Testis (tissue), 2 donors: ENCODE measurements around the gene CTDP1.

ENCODE experiments used
- POLR2A ChIP-seq: fragments of 450-650 bp; IDR thresholded peaks from one replicate; pipeline ENCODE4 v1.6.1; 2017; ENCODE audit warnings: antibody characterized with exemption, mild to moderate bottlenecking, moderate library complexity
- TF ChIP-seq, protein P1 (sequence below), 3 experiments: fragments of 450-650 bp in 2 of 3; fragments of 200-600 bp in 1 of 3; sonication (generic) in 1 of 3; IDR thresholded peaks; one replicate each; pipeline ENCODE4 v1.5.1; 2016 to 2019; ENCODE audit warnings: antibody characterized with exemption in 3 of 3, mild to moderate bottlenecking in 2 of 3, moderate library complexity in 1 of 3

DNA sequence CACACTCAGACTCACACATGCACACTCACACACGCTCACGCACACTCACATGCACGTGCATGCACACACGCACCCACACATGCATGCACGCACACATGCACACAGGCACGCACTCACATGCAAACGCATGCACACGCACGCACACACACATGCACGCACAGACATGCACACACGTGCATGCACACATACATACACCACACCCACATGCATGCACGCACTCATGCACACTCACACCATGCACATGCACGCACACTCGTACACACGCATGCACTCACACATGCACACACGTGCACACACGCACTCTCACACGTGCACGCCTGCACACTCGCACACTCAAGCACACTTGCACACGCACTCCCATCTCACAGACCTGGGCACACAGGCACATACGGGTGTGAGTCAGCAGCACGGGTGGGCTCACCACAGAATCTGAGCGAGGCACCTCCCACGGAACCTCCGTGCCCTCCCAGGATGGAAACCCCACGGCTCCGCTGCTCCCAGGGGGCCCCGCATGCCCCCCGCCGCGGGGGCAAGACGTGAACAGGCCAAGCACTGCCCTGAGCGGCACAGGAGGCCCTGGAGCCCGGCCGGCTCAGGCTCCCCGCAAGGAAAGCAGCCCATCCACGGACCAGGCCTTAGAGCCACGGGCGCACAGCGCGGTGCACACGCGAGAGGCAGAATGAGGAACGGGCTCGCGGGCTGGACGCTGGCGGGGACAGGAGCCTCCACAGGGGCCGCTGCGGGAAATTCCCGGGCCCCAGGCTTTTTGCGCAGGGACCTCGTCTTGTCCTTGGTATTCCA lies 109.7 kb downstream of the CTDP1 start:
- TF ChIP-seq, protein P1, sequence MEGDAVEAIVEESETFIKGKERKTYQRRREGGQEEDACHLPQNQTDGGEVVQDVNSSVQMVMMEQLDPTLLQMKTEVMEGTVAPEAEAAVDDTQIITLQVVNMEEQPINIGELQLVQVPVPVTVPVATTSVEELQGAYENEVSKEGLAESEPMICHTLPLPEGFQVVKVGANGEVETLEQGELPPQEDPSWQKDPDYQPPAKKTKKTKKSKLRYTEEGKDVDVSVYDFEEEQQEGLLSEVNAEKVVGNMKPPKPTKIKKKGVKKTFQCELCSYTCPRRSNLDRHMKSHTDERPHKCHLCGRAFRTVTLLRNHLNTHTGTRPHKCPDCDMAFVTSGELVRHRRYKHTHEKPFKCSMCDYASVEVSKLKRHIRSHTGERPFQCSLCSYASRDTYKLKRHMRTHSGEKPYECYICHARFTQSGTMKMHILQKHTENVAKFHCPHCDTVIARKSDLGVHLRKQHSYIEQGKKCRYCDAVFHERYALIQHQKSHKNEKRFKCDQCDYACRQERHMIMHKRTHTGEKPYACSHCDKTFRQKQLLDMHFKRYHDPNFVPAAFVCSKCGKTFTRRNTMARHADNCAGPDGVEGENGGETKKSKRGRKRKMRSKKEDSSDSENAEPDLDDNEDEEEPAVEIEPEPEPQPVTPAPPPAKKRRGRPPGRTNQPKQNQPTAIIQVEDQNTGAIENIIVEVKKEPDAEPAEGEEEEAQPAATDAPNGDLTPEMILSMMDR (IDR thresholded peaks at IDR 0.05), result no peak
- no peak for TF ChIP-seq POLR2A
